GM12891 (cell line): ENCODE measurements around the gene TRABD2B.

Source experiments
- PAX5 ChIP-seq: IDR thresholded peaks from 2 replicates; pipeline ENCODE4 v1.6.1; 2011; ENCODE audit warnings: low read length, moderate library complexity, mild to moderate bottlenecking; ENCODE audit not compliant: insufficient read depth, severe bottlenecking
- POLR2A ChIP-seq: IDR thresholded peaks from 2 replicates; pipeline ENCODE4 v1.6.1; 2011; ENCODE audit warnings: low read depth, low read length, control low read depth
- POLR2AphosphoS5 ChIP-seq: IDR thresholded peaks from 2 replicates; pipeline ENCODE4 v1.6.1; 2011; ENCODE audit warnings: low read depth, low read length, control low read depth
- POU2F2 ChIP-seq: IDR thresholded peaks from 2 replicates; pipeline ENCODE4 v1.6.1; 2011; ENCODE audit warnings: low read depth, mild to moderate bottlenecking, control low read depth, low read length, moderate library complexity
- SPI1 ChIP-seq: IDR thresholded peaks from 2 replicates; pipeline ENCODE4 v1.6.1; 2011; ENCODE audit warnings: low read depth, low read length, control low read depth
- TAF1 ChIP-seq: IDR thresholded peaks from 2 replicates; pipeline ENCODE4 v1.6.1; 2011; ENCODE audit warnings: low read depth, low read length, control low read depth

- TF ChIP-seq POLR2AphosphoS5, result no peak
- no peak for TF ChIP-seq TAF1
- TF ChIP-seq POLR2A, result no peak
- no peak for TF ChIP-seq POU2F2
- TF ChIP-seq PAX5, result no peak
- TF ChIP-seq SPI1, result no peak
These were observed 270.0 kb downstream of the TRABD2B start for GRCh38 chr1:47727051-47727696.
